Choroid plexus epithelial cell (primary cell): ENCODE measurements around the gene LMTK3.
"Not testable (repeated sequence)": the region's sequence is repeated elsewhere in the genome, so short reads cannot be mapped to it uniquely, and the experiment has no call there.

Experiments
- DNase-seq: peaks from one replicate; pipeline ENCODE4 v3.0.0-alpha.2; 2010; ENCODE audit warnings: low read depth
- H3K4me3 ChIP-seq: 2 replicates; pipeline ENCODE4 v1.5.1; 2011; ENCODE audit warnings: low read depth, mild to moderate bottlenecking, control low read depth, low read length, moderate library complexity
- CTCF ChIP-seq: conservative IDR thresholded peaks from 2 replicates; pipeline ENCODE4 v1.5.1; 2011; ENCODE audit warnings: low read depth, mild to moderate bottlenecking, control low read depth, inconsistent platforms, low read length, moderate library complexity

Gene LMTK3

DNA sequence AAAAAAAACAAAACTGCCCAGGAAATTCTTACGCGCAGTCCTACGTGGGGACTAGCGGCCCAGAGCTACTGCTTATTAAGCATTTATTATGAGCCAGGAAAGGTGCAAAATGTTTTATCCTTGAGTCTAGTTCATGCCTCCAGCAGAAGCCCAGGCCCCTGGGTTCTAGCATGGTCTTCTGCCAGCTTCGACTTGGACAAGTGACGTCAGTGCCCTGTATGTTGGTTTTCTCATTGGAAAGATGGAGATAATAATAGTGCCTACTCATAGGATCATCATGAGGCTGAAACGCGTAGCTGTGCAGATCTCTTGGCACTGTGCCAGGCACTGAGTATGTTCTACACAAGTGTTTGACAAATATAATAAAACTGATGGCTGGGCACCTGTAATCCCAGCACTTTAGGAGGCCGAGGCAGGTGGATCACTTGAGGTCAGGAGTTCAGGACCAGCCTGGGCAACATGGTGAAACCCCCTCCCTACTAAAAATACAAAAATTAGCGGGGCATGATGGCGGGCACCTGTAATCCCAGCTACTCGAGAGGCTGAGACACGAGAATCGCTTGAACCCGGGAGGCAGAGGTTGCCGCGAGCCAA lies 28.0 kb upstream of the LMTK3 start:
- no peak for TF ChIP-seq CTCF
- DNase-seq, result peak; percentile 54
- no peak overlapping the region for H3K4me3 ChIP-seq

- not testable (repeated sequence) for DNase-seq, H3K4me3 ChIP-seq
These were observed 26.4 kb upstream of the LMTK3 start for GRCh38 chr19:48538057-48538456.

- no peak for TF ChIP-seq CTCF
These were observed 25.9 kb upstream of the LMTK3 start for GRCh38 chr19:48537541-48537940.

DNA sequence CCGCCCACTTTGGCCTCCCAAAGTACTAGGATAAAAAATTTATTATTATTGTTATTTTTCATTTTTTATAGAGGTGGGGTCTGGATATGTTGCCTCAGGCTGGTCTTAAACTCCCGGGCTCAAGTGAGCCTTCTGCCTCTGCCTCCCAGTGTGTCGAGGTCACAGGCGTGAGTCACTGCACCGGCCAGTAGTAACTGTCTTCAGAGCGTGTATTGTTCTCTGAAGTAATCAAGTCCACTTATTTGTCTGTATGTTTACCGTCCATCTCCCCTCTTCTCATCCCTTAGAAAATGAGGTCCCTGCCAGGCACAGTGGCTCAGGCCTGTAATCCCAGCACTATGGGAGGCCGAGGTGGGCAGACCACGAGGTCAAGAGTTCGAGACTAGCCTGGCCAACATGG lies 22.1 kb upstream of the LMTK3 start:
- DNase-seq, result no peak
- no peak overlapping the region for H3K4me3 ChIP-seq
- TF ChIP-seq CTCF, result no peak

More at GRCh38 chr19:48537541-48537940, 25.9 kb upstream of the LMTK3 start:
- H3K4me3 ChIP-seq, result no peak overlapping the region
- no peak for DNase-seq

- H3K4me3 ChIP-seq, result no peak overlapping the region
- TF ChIP-seq CTCF, result no peak
- DNase-seq, result no peak
These were observed 19.1 kb upstream of the LMTK3 start for GRCh38 chr19:48530770-48531169.

- no peak overlapping the region for H3K4me3 ChIP-seq
- no peak for TF ChIP-seq CTCF
These were observed 18.6 kb upstream of the LMTK3 start for GRCh38 chr19:48530066-48530720.

GRCh38 chr19:48529156-48529555 lies 17.5 kb upstream of the LMTK3 start:
- DNase-seq, result no peak
- no peak overlapping the region for H3K4me3 ChIP-seq
- TF ChIP-seq CTCF, result no peak

More at GRCh38 chr19:48530066-48530720, 18.6 kb upstream of the LMTK3 start:
- DNase-seq, result no peak
